HPDE6-E6E7 (cell line): ENCODE data around the gene ZNF428.
"Not testable (repeated sequence)": the region's sequence is repeated elsewhere in the genome, so short reads cannot be mapped to it uniquely, and the experiment has no call there.

Experiments used
- DNase-seq: peaks from one replicate; pipeline ENCODE4 v3.0.0; 2011; ENCODE audit warnings: missing footprints; ENCODE audit errors: extremely low spot score

Gene ZNF428

DNA sequence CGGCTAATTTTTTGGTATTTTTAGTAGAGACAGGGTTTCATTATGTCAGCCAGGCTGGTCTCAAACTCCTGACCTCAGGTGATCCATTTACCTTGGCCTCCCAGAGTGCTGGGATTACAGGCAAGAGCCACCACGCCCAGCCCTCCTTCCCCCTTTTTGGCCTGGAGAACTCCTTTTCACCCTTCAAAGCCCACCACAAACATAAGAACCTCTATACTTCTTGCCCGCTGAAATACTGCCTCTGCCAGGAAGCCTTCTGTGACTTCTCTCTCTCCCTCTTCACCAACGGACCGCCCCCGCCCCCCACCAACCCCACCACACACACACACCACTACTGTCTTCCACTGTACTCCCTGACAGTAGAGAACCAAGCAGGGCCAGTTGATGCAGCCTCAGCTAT lies 2.5 kb downstream of the ZNF428 start:
- no peak for DNase-seq

DNA sequence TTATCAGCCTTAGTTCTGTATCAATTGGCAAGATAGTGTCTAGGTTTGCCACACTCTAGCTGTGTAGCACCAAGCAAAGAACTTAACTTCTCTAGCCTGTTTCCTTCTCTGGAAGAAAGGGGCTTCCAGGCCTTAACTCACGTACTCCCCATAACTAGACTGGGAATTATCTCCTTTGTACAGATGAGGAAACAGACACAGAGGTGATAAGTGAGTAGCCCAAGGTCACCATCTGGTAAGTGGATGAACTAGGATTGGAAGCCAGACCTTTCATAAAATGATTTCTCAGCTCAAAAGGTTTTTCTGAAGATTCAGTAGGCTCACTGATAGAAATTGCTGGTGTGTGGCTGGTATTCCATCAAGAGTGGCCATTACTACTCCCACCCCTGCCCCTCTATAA lies 3.1 kb downstream of the ZNF428 start:
- no peak for DNase-seq

DNA sequence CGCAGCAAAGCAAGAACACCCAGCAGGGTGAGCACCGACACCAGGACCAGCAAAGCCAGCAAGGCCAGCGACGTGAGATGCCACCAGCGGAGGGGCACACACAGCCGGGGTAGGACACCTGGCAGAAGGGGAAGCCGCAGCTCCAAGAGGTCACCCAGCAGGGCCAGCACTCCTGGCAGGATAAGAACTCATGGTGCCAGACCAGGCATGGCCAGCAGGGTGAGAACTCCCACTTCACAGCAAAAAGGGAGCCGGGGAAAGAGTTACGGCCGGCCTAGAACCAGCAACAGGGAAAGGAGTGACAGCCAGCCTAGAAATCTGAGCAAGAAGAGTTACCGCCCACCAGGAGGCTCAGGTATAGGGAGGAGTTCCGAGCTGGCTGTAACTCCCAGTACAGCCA lies 7.1 kb downstream of the ZNF428 start:
- DNase-seq, result no peak

DNA sequence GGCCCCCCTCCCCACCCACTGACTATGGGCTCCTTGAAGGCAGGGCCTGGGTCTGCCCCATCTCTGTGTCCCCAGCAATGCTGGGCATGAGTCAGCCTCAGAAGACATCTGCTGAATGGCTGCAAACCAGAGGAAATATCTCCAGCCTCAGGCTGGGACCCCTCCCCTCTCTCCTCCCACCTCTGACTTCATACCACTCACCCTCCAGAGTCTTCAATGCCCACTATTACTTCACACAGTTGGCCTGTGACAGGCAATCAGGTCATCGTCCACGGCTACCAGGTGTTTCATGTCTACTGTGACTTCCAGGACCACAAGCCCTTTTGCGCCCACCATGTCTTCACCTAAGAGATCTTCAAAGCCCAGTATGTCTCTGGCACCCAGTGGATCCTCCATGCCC lies 7.6 kb downstream of the ZNF428 start, which contains the start of gene SRRM5:
TSS of gene SRRM5 (plus strand) at position 301 of the 400 bp plus-strand sequence. CDS start at position 335, 34 bp downstream.
- DNase-seq, result no peak

DNA sequence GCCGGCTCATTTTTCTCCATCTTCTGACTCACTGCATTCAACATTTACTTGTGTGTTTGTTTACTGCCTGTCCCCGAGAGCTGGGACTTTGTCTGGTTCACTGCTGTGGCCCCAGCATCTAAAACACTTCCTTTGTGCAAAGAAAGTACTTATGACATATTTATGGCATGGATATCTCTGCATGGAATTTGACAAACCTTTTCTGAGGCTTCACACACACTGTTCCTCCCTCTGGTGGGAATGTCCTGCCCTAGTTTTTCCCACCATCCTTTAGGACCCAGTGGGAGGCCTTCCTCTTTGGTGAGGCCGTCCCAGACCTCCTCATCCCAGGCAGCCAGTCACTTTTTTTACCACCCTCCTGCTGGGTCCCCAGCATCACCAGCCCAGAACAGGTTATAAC lies 8.9 kb downstream of the ZNF428 start:
- no peak for DNase-seq

DNA sequence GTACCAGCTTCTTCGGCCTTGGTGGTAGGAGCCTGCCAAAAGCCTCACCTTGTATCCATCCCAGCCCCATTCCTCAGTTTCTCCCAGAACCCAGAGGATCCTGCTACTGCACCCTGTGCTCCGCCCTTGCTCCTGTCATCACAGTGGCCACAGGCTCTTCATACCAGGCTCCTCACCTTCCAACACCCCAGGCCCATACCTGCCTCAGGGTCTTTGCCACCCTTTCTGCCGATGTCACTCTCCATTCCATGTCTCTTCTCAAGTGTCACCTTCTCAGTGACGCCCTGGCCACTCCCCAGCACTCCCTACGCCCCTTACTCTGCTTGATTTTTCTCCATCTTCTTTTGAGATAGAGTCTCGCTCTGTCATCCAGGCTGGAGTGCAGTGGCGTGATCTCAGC lies 9.6 kb downstream of the ZNF428 start:
- DNase-seq, result no peak

DNA sequence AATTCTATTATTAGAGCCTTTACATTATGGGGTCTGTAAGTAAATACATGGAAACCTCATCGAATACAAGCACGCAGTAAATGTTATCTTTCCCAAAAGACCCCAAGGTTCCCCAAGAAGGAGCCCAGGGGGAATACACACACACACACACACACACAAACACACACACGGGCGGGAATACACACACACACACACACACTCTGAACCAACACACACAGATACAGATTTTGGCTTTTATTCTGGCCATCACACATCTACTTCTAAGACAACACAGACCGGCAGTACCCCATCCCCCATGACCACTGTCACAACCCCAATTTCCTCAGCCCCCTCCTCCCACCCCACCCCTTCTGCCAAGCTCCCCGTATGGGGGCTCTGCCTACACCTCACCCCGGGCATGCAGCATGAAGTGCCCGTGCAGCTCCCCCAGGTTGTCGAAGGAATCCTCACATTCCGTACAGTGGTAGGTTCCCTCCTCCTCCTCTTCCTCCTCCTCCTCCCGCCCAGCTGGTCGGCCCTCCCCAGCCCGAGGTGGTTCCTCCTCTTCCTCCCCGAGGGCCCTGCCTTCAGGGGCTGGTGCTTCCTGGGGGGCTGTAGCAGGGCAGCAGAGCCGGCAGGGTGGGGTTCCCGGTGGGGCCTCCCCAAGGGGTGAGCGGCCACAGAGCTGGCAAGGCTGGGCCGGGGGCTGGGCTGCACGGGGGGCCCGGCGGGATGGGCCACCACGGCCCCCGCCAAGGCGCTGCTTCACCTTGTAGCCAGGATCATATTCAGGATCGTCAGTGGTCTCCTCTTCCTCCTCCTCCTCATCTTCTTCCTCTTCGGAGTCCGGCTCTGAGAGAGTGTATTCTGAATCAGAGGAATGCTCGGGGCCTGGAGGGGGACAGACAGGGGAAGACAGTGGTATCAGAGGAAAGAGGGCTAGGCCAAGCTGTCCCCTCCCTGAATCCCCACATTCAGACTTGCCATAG lies 11.9 kb downstream of the ZNF428 start:
- no peak for DNase-seq

DNA sequence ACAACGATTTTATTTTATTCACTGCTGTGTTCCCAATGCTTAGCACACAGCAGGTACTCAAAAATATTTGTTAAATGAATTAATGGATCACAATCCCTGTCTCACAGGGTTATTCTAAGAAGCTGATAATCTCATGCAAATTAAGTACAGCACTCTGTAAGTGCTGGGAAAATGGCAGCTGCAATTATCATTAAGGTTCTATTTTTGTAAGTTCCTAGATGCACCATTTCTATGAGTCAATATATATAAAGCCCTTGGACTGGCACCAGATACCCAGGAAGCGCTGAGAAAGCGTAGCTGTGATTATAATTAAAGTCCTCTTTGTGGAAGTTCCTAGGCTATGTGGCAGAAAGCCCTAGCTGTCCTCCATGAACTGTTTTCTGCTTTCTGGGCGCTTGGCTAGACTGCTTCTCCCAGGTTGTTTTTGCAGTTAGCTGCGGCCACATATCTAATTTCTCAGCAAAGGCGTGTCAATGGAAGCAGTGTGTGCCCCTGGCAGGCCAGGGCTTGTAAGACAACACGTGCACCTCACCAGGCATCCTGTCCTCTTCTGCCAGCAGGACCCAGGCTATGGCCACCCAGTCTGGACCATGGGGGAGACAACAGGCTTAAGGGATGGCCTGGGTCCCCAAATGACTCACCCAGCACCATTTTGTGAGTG lies 12.7 kb downstream of the ZNF428 start:
- no peak for DNase-seq

DNA sequence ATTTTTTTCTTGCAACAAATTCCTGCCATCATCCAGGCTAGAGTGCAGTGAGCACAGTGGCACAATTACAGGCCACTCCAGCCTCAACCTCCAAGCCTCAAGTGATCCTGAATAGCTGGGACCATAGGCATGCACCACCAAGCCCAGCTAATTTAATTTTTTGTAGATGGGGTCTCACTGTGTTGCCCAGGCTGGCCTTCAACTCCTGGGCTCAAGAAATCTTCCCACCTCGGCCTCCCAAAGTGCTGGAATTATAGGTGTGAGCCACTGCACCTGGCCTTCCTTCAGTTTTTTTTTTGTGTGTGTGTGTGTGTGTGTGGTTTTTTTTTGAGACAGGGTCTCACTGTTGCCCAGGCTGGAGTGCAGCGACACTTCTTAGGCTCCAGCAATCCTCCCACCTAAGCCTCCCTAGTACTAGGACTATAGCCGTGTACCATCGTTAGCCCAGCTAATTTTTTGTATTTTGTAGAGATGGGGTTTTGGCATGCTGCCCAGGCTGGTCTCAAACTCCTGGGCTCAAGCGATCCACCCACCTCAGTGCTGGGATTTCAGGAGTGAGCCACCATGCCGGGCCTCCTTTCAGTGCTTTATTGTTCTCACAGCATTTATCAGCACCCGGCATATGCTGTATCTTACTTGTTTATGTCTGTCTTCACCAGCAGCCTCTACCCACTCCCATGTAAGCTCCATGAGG lies 13.4 kb downstream of the ZNF428 start:
- DNase-seq, result no peak

DNA sequence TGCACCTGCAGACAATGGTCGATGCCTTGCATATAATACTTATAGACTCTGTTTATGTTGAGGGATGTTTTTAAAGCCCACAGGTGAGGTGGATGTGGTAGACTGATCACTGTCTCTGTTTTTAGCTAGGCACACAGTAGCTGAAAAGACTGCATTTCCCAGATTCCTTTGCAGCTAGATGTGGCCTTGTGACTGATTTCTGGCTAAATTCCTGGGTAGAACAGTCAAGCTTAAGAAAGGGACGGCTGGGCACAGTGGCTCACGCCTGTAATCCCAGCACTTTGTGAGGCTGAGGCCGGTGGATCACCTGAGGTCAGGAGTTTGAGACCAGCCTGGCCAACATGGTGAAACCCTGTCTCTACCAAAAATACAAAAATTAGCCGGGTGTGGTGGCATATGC lies 19.1 kb downstream of the ZNF428 start:
- not testable (repeated sequence) for DNase-seq

DNA sequence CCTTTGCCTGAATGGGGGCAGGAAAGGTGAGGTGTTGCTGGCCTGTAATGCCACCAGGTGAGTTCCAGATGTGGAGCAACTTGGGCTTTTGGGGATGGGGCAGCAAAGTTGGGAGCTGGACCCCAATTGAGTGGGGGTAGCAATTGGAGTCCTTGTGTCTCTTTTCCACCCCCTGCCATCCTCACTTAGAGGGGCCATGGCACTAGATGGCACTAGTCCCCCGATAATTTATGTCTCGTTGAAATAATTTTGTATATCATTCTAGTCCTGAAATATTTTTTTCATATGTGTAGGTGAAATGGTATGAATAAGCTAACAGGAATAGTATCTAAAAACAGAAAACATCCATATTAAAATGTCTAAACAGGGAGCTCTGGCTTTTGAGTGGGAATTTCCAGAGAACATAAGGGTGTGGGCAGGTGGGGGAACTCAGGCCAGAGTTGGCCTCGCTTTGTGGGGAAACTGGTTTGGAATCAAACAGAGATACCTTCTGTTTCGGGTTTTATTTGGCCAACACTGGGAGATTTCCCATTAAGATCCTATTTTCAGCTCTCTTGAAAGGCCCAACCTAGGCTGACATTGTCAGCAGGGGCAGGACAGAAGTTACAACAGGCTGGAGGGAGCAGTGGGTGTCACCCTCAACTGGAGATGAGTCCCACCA lies 19.7 kb downstream of the ZNF428 start:
- no peak for DNase-seq

DNA sequence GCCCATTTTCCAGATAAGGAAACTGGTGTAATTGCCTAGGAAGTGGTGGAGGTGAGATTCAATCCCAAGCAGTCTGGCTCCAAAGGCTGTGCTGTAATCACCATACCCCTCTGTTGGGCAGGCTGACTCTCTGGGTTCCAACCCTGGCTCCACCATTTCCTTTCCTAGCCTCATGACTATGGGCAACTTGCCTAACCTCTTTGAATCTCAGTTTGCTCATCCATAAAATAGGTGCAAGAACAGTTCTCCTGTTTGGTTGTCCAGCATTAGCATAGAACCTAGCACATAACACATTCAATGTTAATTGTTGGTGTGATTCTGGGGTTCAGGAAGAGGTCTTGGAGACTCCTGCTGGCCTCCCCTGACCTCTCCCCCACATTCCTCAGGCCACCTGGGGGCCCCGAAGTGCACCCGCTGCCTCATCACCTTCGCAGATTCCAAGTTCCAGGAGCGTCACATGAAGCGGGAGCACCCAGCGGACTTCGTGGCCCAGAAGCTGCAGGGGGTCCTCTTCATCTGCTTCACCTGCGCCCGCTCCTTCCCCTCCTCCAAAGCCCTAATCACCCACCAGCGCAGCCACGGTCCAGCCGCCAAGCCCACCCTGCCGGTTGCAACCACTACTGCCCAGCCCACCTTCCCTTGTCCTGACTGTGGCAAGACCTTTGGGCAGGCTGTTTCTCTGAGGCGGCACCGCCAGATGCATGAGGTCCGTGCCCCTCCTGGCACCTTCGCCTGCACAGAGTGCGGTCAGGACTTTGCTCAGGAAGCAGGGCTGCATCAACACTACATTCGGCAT lies 20.8 kb downstream of the ZNF428 start:
- DNase-seq, result no peak

DNA sequence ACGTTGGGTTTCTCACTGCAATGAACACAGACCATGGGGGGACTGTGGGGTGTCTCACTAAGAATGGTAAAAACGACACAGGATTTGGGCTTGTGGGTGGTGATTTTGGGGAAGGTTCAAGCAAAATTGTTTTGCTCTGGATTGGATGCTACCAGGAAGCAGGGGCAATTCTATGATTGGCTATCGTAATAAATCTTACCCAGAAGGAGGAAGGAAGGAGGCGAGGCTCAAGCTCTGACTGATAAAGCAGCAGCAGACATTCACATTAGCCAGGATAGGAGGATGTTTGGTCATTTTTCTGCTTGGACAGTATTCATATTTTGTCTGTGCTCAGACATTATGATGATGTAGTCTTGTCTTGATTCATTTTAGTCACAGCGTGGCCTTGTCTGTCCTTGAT lies 21.6 kb downstream of the ZNF428 start:
- no peak for DNase-seq

DNA sequence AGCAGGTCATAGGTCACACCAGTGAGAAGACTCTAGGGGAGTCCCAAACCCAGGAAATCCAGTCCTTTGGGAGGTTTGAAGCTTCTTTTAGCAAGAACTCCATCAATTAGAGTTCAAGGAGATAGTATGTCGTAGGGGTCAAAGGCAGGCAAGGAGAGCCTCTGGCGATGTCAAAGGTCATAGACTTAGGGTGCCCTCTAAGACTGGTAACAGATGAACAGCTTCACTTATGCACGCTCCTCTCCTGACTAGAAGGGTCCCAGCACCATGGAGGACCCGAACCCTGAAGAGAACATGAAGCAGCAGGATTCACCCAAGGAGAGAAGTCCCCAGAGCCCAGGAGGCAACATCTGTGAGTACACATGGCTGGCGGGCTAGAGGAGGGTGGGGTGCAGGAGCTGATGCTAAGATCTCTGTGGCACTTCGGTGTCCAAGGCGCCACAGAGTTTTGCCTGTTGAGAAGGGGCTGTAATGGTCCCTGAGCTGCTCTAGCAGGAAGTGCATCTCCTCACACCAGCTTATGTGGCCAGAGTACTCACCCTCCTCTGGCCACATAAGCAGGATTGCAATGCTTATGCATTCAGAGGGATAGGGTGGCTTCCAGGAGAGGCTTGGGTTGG lies 22.5 kb downstream of the ZNF428 start:
- no peak for DNase-seq

DNA sequence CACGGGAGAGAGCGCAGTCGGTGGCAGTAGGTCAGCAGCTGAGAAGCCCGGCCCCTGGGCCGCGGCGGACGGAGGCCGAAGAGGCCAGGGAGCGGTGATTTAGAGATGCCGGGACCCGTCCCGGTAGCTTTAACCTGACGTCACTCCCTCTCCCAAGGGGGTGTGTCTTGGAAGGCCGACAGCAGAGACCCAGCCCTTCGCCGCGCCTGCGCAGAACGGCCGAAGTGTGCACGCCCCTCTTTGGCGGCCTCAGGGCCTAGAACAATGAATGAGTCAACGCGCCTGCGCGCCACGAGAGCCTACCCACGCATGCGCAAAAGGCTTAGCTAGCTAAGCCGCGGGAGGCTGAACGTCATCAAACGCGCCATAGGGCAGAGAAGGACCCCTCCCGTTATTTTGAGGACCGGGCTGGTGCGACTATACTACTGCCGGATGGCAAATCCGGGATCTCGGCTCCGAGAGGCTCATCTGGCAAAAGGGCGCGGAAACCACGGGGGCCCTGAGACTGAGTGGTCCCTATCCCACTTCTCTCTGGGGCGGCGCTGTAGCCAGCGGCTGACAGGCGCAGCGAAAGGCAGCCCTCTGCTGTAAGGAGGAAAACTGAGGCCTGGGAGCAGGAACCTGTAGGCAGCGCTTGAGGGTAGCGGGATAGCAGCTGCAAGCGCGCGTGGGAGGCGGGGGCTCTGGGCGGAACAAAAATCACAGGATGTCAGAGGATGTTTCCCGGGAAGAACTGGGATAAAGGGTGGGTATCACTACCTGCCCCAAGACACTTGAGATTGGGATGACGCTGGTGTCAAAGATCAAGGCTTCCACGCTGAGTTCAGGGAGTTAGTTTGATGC lies 23.2 kb downstream of the ZNF428 start, which contains the start of the genes IRGQ and ZNF576:
TSS of gene IRGQ (minus strand) at position 136 of the 843 bp plus-strand sequence. CDS start 796 bp downstream, outside the sequence.
TSS of gene ZNF576 (plus strand) at position 597 of the 843 bp plus-strand sequence. CDS start 514 bp downstream, outside the sequence.
- peak; percentile 98 for DNase-seq

DNA sequence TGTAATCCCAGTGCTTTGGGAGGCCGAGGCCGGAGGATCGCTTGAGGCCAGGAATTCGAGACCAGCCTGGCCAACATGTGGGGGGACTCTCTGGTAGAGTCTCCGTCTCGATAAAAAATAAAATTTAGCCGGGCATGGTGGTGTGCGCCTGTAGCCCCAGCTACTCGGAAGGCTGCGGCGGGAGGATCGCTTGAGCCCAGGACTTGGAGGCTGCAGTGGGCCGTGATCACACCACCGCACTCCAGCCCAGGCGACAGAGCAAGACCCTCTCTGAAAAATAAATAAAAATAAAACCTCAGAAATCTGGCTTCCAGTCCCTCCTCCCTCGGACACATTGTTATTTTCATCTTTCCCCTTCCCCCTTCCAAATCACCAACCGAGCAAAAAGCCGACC lies 23.8 kb downstream of the ZNF428 start:
- DNase-seq, result no peak

DNA sequence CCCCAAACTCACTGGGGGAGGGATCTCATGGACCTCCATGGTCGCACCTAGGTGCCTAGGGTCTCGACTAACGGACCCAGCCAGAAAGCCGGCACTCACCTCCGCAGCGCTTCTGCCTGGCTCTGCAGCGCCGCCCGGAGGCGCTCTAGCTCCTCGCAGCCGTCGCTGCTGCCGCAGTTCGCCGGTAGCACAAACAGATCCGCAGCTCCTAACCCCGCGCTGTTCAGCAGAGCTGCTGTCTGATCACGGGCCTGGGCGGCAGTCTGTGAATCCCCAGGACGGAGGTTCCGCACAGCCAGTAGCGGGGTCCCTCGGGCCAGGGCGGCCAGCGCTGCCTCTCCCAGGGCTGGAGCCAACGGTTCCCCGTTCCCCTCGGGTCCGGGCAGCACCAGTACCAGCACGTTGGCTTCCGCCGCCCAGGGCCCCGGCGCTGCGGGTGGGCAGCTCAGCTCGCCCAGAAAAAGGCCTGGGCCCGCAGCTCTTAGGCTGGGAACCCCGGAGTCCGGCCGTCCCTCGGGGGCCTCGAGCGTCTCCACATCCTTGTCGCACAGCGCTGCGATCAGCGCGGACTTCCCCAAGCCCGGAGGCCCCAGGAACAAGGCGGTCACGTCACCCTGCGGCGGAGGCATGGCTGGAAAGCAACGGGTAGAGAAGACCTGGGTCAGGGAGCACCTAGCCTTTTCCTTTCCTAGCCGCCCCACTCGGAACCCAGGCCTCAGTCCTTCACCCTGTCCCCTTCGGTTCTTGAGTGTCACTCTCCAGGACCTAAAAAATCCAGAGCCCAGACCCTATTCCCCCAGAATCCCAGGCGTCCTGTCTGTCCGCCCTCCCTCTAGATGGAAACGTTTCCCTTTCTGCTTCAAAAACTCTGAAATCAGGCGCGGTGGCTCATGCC lies 24.5 kb downstream of the ZNF428 start:
- DNase-seq, result peak; percentile 54

DNA sequence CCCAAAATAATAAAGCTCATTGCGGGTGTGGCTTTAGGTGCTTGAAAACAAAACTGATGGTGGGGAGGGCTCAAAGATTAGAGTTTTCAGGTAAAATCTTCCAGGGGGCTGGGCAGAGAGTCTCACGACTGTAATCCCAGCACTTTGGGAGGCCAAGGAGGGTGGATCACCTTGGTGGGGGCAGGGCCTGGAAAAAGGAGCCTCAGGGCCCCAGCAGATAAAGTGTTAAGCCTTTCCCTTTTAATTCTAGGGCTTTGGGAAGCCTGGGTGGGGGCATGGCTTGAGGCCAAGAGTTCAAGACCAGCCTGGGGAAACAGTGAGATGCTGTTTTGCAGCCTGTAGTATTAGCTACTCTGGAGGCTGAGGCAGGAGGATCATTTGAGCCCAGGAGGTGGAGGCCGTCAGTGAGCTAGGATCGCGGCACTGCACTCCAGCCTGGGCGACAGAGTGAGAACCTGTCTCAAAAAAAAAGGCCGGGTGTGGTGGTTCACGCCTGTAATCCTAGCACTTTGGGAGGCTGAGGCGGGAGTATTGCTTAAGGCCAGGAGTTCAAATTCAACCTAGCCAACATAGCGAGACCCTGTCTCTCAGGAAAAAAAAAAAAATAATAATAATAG lies 25.2 kb downstream of the ZNF428 start:
- DNase-seq, result no peak
